Adrenal gland (tissue), 12 donors: ENCODE measurements around the gene ZBTB49. TPM values are rescaled to one million over a fixed set of nuclear protein-coding genes. Genes with fewer than 3 reads are reported as not detected.

ENCODE experiments used
- DNase-seq, 7 donors: peaks; one replicate each; pipeline ENCODE4 v3.0.0-alpha.2; 2019 to 2020
- H3K27ac ChIP-seq, 5 donors: fragments of 200-600 bp; sonication (generic) in 4 of 5; 1 replicate in 3 of 5; 2 replicates in 2 of 5; pipeline versions ENCODE4 v1.5.1 to v1.8.0; 2016 to 2020; ENCODE audit warnings: mild to moderate bottlenecking in 1 of 5
- H3K27me3 ChIP-seq: fragments of 200-600 bp; 2 replicates; pipeline ENCODE4 v1.8.0; 2021
- H3K36me3 ChIP-seq, 2 donors: fragments of 200-600 bp; replicated peaks in 1 of 2; 1 replicate in 1 of 2; 2 replicates in 1 of 2; pipeline versions ENCODE4 v1.5.1 to v1.8.0; 2018 to 2022
- H3K4me1 ChIP-seq, 2 donors: fragments of 200-600 bp; replicated peaks in 1 of 2; 1 replicate in 1 of 2; 2 replicates in 1 of 2; pipeline versions ENCODE4 v1.5.1 to v1.8.0; 2018 to 2021
- H3K4me3 ChIP-seq, 4 donors: fragments of 200-600 bp; sonication (generic) in 3 of 4; one replicate each; pipeline ENCODE4 v1.5.1; 2016 to 2018
- H3K9me3 ChIP-seq, 3 donors: fragments of 200-600 bp; sonication (generic) in 1 of 3; replicated peaks in 1 of 3; 1 replicate in 2 of 3; 2 replicates in 1 of 3; pipeline versions ENCODE4 v1.5.1 to v1.8.0; 2016 to 2021
- CTCF ChIP-seq, 6 experiments: fragments of 450-650 bp in 4 of 6; fragments of 200-600 bp in 2 of 6; sonication (generic) in 1 of 6; IDR thresholded peaks; 1 replicate in 5 of 6; 2 replicates in 1 of 6; pipeline versions ENCODE4 v1.5.1 to v1.8.0; 2016 to 2021; ENCODE audit warnings: antibody characterized with exemption in 6 of 6, mild to moderate bottlenecking in 2 of 6, moderate library complexity in 1 of 6
- POLR2A ChIP-seq, 2 donors: fragments of 450-650 bp; IDR thresholded peaks; one replicate each; pipeline ENCODE4 v1.6.1; 2017; ENCODE audit warnings: antibody characterized with exemption in 2 of 2, mild to moderate bottlenecking in 2 of 2, moderate library complexity in 1 of 2
- WGBS, 4 donors: extraction: QIAGEN DNeasy Blood & Tissue Kit in 2 of 4; methylation state at CpG; one replicate each; pipeline versions ENCODE4 v1.1.5 to v1.1.7; 2013 to 2017; 5-methylcytosine and 5-hydroxymethylcytosine counted together
- intact Hi-C, 2 donors: fragments of 100-400 bp; cut with DNase I; formaldehyde crosslinking; loops; one replicate each; pipeline versions ENCODE4 v1.14.1 to v1.15.0; 2022 to 2023
- polyA plus RNA-seq, 3 donors: library from polyadenylated mRNA; stranded (reverse); fragments of 200-250 nt in 2 of 3; fragments of 350-450 nt in 1 of 3; fragmentation: Illumina TruSeq in 1 of 3; extraction: RNeasy Lipid Tissue Mini Kit (QIAGEN cat#74804) in 1 of 3; gene quantifications; one replicate each; pipeline ENCODE4 v1.2.3, GENCODE V29; 2013 to 2014
- total RNA-seq, 9 donors: library from RNA; depleted of rRNA in 4 of 9; stranded (reverse); fragments of >200 nt in 4 of 9; fragments of 120-200 nt in 1 of 9; fragmentation: NEBNext Ultra II Directional in 1 of 9; extraction: Animal tissue kit (Norgen Biotek cat#: 25700) in 1 of 9; gene quantifications; one replicate each; pipeline versions ENCODE4 v1.1.0 to v1.2.4, GENCODE V29; 2013 to 2023
- donor health status: healthy with polysubstance abuse.
- donor health status: Bipolar disorder and iron deficiency.
- donor health status: DM: yes; HTN: yes; CAD: no.
- donor health status: DM: no; HTN: no; CAD: no.
- donor health status: DM: no; HTN: no; CAD: no.
- donor health status: DM: yes; HTN: yes; CAD: no.

The ZBTB49 gene
- total and polyA plus RNA-seq, 12 donors: 3.3 to 7.2 (median 4.7) TPM

- H3K4me3 ChIP-seq: no peak overlapping the region
- H3K36me3 ChIP-seq: peaks cover 0 to 23% of the 10 kb centered on the region in 2 donors
- no peaks in the 10 kb centered on the region for H3K27me3 ChIP-seq
- H3K9me3 ChIP-seq: no peaks in the 10 kb centered on the region
- DNase-seq: peak in 1 of 7 donors; percentile 7
- no peak overlapping the region for H3K27ac ChIP-seq
- intact Hi-C loops: no loop called here
- TF ChIP-seq CTCF (IDR thresholded peaks at IDR 0.05): no peak
- no peak for TF ChIP-seq POLR2A (IDR thresholded peaks at IDR 0.05)
- 87 to 92% (median 90%) methylated on average over 5 of the region's 5 CpGs for WGBS, 4 donors
- H3K4me1 ChIP-seq: no peaks in the 10 kb centered on the region
Measured at GRCh38 chr4:4302001-4302400, 11.9 kb downstream of the ZBTB49 start.

GRCh38 chr4:4302416-4302815 is 12.4 kb downstream of the ZBTB49 start:
- TF ChIP-seq CTCF (IDR thresholded peaks at IDR 0.05) (no peak), POLR2A (IDR thresholded peaks at IDR 0.05) (no peak)
- peak in 1 of 7 donors; percentile 17 for DNase-seq
- WGBS, 4 donors: 67 to 82% (median 70%) methylated on average over 5 to 6 of the region's 6 CpGs
- Histone ChIP-seq H3K36me3 (peaks cover 0 to 27% of the 10 kb centered on the region in 2 donors), H3K27me3 (no peaks in the 10 kb centered on the region), H3K9me3 (no peaks in the 10 kb centered on the region), H3K27ac (no peak overlapping the region), H3K4me3 (no peak overlapping the region), H3K4me1 (no peaks in the 10 kb centered on the region)
- intact Hi-C loops: no loop called here

- Histone ChIP-seq H3K9me3 (no peaks in the 10 kb centered on the region), H3K4me1 (no peaks in the 10 kb centered on the region), H3K27ac (no peak overlapping the region), H3K36me3 (peaks cover 0 to 25% of the 10 kb centered on the region in 2 donors), H3K27me3 (no peaks in the 10 kb centered on the region), H3K4me3 (no peak overlapping the region)
- TF ChIP-seq CTCF (IDR thresholded peaks at IDR 0.05): no peak
- TF ChIP-seq POLR2A (IDR thresholded peaks at IDR 0.05): no peak
- 94 to 97% (median 97%) methylated on average over 10 to 11 of the region's 11 CpGs for whole genome bisulfite sequencing, 4 donors
- peak in 1 of 7 donors; percentile 25 for DNase-seq
- intact Hi-C loops: no loop called here
Measured at GRCh38 chr4:4306920-4307319, 16.9 kb downstream of the ZBTB49 start.

- Histone ChIP-seq H3K27ac (no peak overlapping the region), H3K36me3 (peaks cover 0 to 20% of the 10 kb centered on the region in 2 donors)
Measured at GRCh38 chr4:4308800-4309441, 18.9 kb downstream of the ZBTB49 start.

More at GRCh38 chr4:4308800-4309441, 18.9 kb downstream of the ZBTB49 start:
- Histone ChIP-seq H3K4me3 (no peak overlapping the region), H3K27me3 (no peaks in the 10 kb centered on the region), H3K9me3 (no peaks in the 10 kb centered on the region), H3K4me1 (no peaks in the 10 kb centered on the region)
- intact Hi-C loops: no loop called here
- 94 to 96% (median 95%) methylated on average over 9 of the region's 9 CpGs for WGBS, 4 donors
- DNase-seq: peak in 1 of 7 donors; percentile 27
- TF ChIP-seq POLR2A (IDR thresholded peaks at IDR 0.05): no peak
- TF ChIP-seq CTCF (IDR thresholded peaks at IDR 0.05): no peak
